ENCODE results near the gene RTEL1. TPM values are rescaled to one million over a fixed set of nuclear protein-coding genes. Genes with fewer than 3 reads are reported as not detected.
A peak's percentile ranks its signal among the peaks of the same experiment; 100 is the strongest.

Gene RTEL1
- total and polyA plus RNA-seq, 4 experiments from 2014 or later = 1.3 to 36.0 (median 18.2) TPM

DNA sequence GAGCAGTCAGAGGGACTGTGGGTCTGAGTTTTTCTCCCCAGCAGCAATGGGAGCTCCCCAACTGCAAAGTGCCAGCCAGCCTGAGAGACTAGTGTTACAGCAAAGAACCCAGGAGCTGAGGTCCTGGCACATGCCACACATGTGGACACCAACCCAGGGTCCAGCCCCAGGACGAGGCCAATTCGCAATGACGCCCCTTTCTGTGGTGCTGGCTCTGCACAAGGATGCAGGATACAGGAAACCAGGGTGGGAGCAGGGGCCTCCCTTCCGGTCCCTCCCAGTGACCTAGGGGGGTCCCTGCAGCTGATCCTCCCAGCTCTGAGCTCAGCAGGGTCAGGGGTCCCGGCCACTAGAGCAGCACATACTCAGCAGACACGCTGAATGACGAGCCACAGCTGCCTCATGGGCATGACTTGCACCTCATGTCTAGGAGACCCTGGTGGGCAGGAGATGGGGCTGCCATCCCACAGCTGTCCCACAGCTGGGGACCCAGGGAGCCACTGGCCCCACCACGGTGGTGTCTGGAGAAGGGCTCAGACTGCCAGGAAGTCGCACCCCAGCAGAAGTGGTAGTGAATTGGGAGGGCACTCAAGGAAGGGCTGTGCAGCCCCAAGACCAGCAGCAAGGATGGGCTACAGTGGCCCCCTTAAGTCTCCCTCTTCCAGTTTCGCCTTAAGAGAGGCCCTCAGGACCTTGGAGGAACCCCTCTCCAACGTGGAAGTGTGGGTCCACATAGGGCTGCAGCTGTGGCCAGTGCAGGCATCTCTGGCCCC is 46.0 kb downstream of the RTEL1 start:
- POLR2A ChIA-PET (ENCODE audit: partially characterized antibody) = interaction anchor here (0.9 to 1.5 kb wide), 2 partner anchors 34 to 36 kb away, joined by 3 to 6 read pairs; no protein-coding TSS in a partner anchor
- intact Hi-C loops (cut with micrococcal nuclease) = no loop called here
- no peak for DNase-seq
- Histone ChIP-seq H3K4me1 (ENCODE audit: insufficient read depth, low read length) (peaks cover 40% of the 10 kb centered on the region), H3K36me3 (ENCODE audit: insufficient read depth, low read length) (peaks cover 33% of the 10 kb centered on the region), H3K27me3 (ENCODE audit: insufficient read depth, low read length) (no peaks in the 10 kb centered on the region), H3K9me3 (ENCODE audit: control insufficient read depth in 1 of 2, low read length in 2 of 2) (no peaks in the 10 kb centered on the region), H3K27ac (ENCODE audit: low read depth, low read length) (no peak overlapping the region), H3K4me3 (ENCODE audit: low read length in 2 of 2) (no peak overlapping the region)
- Mint-ChIP-seq H3K4me1 (peaks cover 14 to 50% (median 24%) of the 10 kb centered on the region in 4 donors), H3K27ac (peak overlapping the region in 3 of 7 donors; percentile 30 to 80 (median 59)), H3K9me3 (peaks cover 0 to 1% (median 0%) of the 10 kb centered on the region in 8 donors), H3K36me3 (peaks cover 8 to 38% of the 10 kb centered on the region in 2 donors), H3K4me3 (peak overlapping the region in 1 of 8 donors; percentile 46), H3K27me3 (no peaks in the 10 kb centered on the region)
- CTCF ChIA-PET (ENCODE audit: partially characterized antibody) = interaction anchor here (1.0 kb wide), 1 partner anchor 166 kb away, joined by 3 read pairs; the partner anchor contains the start of gene PTK6

DNA sequence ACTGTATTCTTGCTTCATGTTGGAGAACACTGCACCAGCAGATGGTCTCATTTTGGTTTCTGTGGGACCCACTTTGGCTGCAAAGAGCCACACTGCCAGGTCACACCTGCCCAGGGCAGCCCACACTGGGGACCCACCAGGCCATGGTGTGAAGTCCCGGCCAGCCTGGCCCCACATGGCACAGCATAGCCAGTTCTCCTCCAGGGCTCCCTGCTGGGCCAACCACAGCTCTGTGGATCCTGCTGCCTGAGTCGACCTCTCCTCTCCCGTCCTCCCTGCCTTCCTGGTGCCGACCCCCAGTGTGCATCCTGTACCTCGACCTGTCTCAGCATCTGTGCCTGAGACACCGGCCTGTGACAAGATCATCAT is 46.6 kb downstream of the RTEL1 start:
- H3K27me3 ChIP-seq (ENCODE audit: insufficient read depth, low read length) = no peaks in the 10 kb centered on the region
- peaks cover 41% of the 10 kb centered on the region for H3K4me1 ChIP-seq (ENCODE audit: insufficient read depth, low read length)
- DNase-seq = no peak
- ChIA-PET CTCF (ENCODE audit: partially characterized antibody) (interaction anchor here (1.0 kb wide), 1 partner anchor 167 kb away, joined by 3 read pairs; the partner anchor contains the start of gene PTK6), POLR2A (ENCODE audit: partially characterized antibody) (interaction anchor here (0.5 to 6.2 kb wide), 4 partner anchors 32 to 101 kb away, joined by 3 to 202 read pairs (median 4); partner anchors contain the start of genes LIME1 and SLC2A4RG)
- intact Hi-C loops (cut with micrococcal nuclease) = loop anchor here (5.0 kb wide), 1 partner anchor 278 kb away; the partner anchor contains the start of gene PRPF6
- Mint-ChIP-seq H3K27ac (peak overlapping the region in 3 of 7 donors; percentile 59 to 80 (median 72)), H3K4me3 (peak overlapping the region in 2 of 8 donors; percentile 33 to 49), H3K4me1 (peaks cover 15 to 54% (median 26%) of the 10 kb centered on the region in 4 donors), H3K36me3 (peaks cover 8 to 43% of the 10 kb centered on the region in 2 donors), H3K27me3 (no peaks in the 10 kb centered on the region), H3K9me3 (peaks cover 0 to 1% (median 0%) of the 10 kb centered on the region in 8 donors)
- H3K36me3 ChIP-seq (ENCODE audit: insufficient read depth, low read length) = peaks cover 36% of the 10 kb centered on the region
- no peak overlapping the region for H3K4me3 ChIP-seq (ENCODE audit: low read length in 2 of 2)
- no peaks in the 10 kb centered on the region for H3K9me3 ChIP-seq (ENCODE audit: control insufficient read depth in 1 of 2, low read length in 2 of 2)
- H3K27ac ChIP-seq (ENCODE audit: low read depth, low read length) = no peak overlapping the region

DNA sequence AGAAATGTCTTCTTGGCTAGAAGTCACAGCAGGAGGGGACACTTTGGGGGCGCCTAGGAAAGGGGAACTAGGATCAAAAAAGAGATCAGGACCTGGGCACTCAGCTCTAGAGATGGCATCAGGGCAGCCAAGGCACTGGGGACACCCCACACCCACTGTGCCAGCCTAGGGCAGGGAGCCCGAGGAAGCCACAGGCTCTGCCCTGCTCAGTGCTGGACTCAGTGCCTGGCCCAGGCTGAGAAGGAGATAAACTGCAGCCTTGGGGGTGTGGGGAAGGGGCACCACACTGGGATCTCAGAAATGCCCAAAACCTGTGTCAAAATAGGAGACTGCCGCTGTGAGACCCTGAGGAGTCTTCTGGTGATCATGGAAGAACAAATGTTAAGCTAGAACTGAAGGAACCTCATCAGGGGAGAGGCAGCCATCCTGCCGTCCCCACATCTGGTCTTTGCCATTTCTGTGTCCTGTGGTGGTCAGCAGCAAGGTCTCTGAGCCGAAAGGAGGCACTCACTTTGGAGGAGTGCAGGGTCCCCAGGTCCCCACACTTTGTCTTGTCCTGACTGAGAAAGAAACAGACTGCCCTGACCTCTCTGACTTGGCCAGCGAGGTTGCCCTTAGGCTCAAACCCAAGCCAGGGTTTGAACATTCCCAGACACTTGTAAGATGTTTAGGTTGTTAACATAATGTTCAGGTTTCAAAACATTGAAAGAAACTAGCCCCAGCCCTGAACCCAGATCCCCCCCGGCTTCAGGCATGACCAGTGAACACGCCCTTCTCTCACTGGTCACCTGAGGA is 47.3 kb downstream of the RTEL1 start:
- DNase-seq = peak in 1 of 5 donors; percentile 27
- ChIA-PET POLR2A (ENCODE audit: partially characterized antibody) (interaction anchor here (0.5 to 6.2 kb wide), 6 partner anchors 8 to 167 kb away, joined by 3 to 202 read pairs (median 16); partner anchors contain the start of genes LIME1, SLC2A4RG and TNFRSF6B), CTCF (ENCODE audit: partially characterized antibody) (interaction anchor here (1.1 to 3.2 kb wide), 5 partner anchors 22 to 78 kb away, joined by 3 to 26 read pairs (median 3); partner anchors contain the start of gene LIME1)
- peaks cover 46% of the 10 kb centered on the region for H3K4me1 ChIP-seq (ENCODE audit: insufficient read depth, low read length)
- H3K36me3 Mint-ChIP-seq = peaks cover 11 to 45% of the 10 kb centered on the region in 2 donors
- peaks cover 37% of the 10 kb centered on the region for H3K36me3 ChIP-seq (ENCODE audit: insufficient read depth, low read length)
- H3K27ac Mint-ChIP-seq = peak overlapping the region in 5 of 7 donors; percentile 36 to 94 (median 46)
- intact Hi-C loops (cut with micrococcal nuclease) = loop anchor here (2.0 to 5.0 kb wide), 2 partner anchors 167 to 277 kb away; partner anchors contain the start of gene PRPF6
- H3K4me3 Mint-ChIP-seq = peak overlapping the region in 7 of 8 donors; percentile 10 to 56 (median 33)
- peaks cover 0 to 1% (median 0%) of the 10 kb centered on the region in 8 donors for H3K9me3 Mint-ChIP-seq
- no peaks in the 10 kb centered on the region for H3K27me3 ChIP-seq (ENCODE audit: insufficient read depth, low read length)
- no peaks in the 10 kb centered on the region for H3K27me3 Mint-ChIP-seq
- H3K4me1 Mint-ChIP-seq = peaks cover 16 to 55% (median 28%) of the 10 kb centered on the region in 4 donors
- H3K4me3 ChIP-seq (ENCODE audit: low read length in 2 of 2) = no peak overlapping the region
- H3K27ac ChIP-seq (ENCODE audit: low read depth, low read length) = no peak overlapping the region
- no peaks in the 10 kb centered on the region for H3K9me3 ChIP-seq (ENCODE audit: control insufficient read depth in 1 of 2, low read length in 2 of 2)

DNA sequence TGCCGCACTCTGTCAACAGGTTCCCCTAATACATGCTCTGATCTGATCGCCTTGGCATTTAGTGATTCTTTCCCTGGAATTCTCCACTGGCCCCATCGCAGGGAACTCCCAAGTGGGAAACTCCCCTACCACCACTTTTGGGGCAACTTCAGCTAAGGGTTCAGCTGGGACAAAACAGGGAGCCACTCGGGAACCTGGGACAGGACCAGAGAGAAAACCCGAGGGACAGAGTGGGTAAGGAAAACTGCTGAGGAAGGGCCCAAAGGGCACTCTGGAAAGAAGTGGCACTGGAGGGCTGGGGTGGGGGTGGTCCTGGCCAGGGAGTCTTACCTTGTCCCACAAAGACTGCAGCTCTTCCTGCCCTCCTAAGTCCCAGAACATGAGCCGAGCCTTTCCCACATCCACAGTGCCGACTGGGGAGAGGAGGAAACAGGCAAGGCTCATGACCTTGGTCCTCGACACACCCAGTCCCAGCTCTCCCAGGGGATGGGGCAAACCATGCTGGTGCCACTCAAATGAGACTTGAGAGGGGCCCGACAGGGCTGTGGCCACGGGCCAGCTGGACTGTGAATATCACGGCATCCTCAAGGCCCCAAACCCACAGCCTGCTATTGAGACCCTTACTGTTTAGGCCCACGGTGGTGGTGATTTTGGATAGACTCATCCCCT is 48.0 kb downstream of the RTEL1 start:
- no peaks in the 10 kb centered on the region for H3K9me3 ChIP-seq (ENCODE audit: control insufficient read depth in 1 of 2, low read length in 2 of 2)
- Mint-ChIP-seq H3K9me3 (peaks cover 0 to 1% (median 0%) of the 10 kb centered on the region in 8 donors), H3K27ac (peak overlapping the region in 6 of 7 donors; percentile 86 to 95 (median 90)), H3K4me3 (peak overlapping the region; percentile 86 to 95 (median 90)), H3K36me3 (peaks cover 17 to 53% of the 10 kb centered on the region in 2 donors), H3K4me1 (peaks cover 21 to 59% (median 32%) of the 10 kb centered on the region in 4 donors), H3K27me3 (no peaks in the 10 kb centered on the region)
- ChIA-PET POLR2A (ENCODE audit: partially characterized antibody) (interaction anchor here (1.1 to 6.2 kb wide), 11 partner anchors 9 to 188 kb away, joined by 3 to 202 read pairs (median 6); partner anchors contain the start of genes LIME1, RTEL1, SLC2A4RG and TNFRSF6B), CTCF (ENCODE audit: partially characterized antibody) (interaction anchor here (1.1 to 3.2 kb wide), 7 partner anchors 21 to 168 kb away, joined by 3 to 26 read pairs (median 5); partner anchors contain the start of gene LIME1)
- peak overlapping the region; percentile 65 for H3K27ac ChIP-seq (ENCODE audit: low read depth, low read length)
- intact Hi-C loops (cut with micrococcal nuclease) = loop anchor here (2.0 to 5.0 kb wide), 2 partner anchors 167 to 276 kb away; partner anchors contain the start of gene PRPF6
- peak overlapping the region in 1 of 2 donors; percentile 57 for H3K4me3 ChIP-seq (ENCODE audit: low read length in 2 of 2)
- DNase-seq = peak in 1 of 5 donors; percentile 19
- peaks cover 46% of the 10 kb centered on the region for H3K4me1 ChIP-seq (ENCODE audit: insufficient read depth, low read length)
- H3K27me3 ChIP-seq (ENCODE audit: insufficient read depth, low read length) = no peaks in the 10 kb centered on the region
- H3K36me3 ChIP-seq (ENCODE audit: insufficient read depth, low read length) = peaks cover 44% of the 10 kb centered on the region

DNA sequence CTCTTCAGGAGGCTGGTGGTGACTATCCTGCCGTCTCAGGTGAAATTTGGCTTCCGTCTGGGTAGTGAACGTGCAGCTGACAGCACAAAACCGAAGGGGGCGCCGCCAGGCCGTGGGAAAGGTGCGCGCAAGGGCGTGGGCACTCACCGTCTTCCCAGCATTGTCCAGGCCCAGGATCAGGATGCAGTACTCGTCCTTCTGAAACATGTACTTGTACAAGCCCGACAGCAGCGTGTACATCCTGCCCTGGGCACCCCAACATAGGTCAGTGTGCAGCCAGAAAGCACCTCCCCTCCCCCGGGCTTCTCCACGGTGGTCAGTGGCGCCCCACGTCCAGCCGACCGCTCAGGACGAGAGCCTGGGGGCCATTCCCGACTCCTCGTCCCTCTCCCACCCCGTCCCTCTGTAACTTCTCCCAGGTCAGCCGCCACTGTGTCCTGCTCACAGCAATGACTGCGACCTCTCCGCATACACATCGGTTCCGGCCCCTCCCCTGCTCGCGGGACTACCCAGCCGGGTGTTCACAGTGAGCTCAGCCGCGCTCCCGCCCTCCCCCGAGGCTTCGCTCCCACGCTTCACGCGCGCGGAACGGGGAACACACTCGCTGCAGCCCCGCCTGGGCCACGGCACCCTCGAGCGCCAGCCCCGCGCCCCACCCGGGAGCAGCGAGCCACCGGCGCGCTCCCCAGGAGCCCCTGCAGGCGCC is 48.9 kb downstream of the RTEL1 start:
- no peaks in the 10 kb centered on the region for H3K27me3 ChIP-seq (ENCODE audit: insufficient read depth, low read length)
- no peaks in the 10 kb centered on the region for H3K9me3 ChIP-seq (ENCODE audit: control insufficient read depth in 1 of 2, low read length in 2 of 2)
- H3K27ac ChIP-seq (ENCODE audit: low read depth, low read length) = peak overlapping the region; percentile 65
- ChIA-PET POLR2A (ENCODE audit: partially characterized antibody) (interaction anchor here (0.9 to 6.2 kb wide), 29 partner anchors 10 to 271 kb away, joined by 3 to 202 read pairs (median 5); partner anchors contain the start of genes GMEB2, LIME1, PTK6 and RTEL1), CTCF (ENCODE audit: partially characterized antibody) (interaction anchor here (0.8 to 3.2 kb wide), 15 partner anchors 12 to 273 kb away, joined by 3 to 26 read pairs (median 6); partner anchors contain the start of genes LIME1, SAMD10, SLC2A4RG and TPD52L2)
- H3K4me1 ChIP-seq (ENCODE audit: insufficient read depth, low read length) = peaks cover 48% of the 10 kb centered on the region
- Mint-ChIP-seq H3K4me1 (peaks cover 20 to 62% (median 34%) of the 10 kb centered on the region in 4 donors), H3K27ac (peak overlapping the region; percentile 86 to 95 (median 90)), H3K9me3 (peaks cover 0 to 1% (median 0%) of the 10 kb centered on the region in 8 donors), H3K4me3 (peak overlapping the region; percentile 86 to 95 (median 90)), H3K27me3 (no peaks in the 10 kb centered on the region), H3K36me3 (peaks cover 20 to 60% of the 10 kb centered on the region in 2 donors)
- intact Hi-C loops (cut with micrococcal nuclease) = loop anchor here (1.0 to 5.0 kb wide), 9 partner anchors 29 to 413 kb away; partner anchors contain the start of genes LIME1, PRPF6, RTEL1 and UCKL1
- peak overlapping the region; percentile 57 to 87 for H3K4me3 ChIP-seq (ENCODE audit: low read length in 2 of 2)
- peak; percentile 59 to 77 (median 63) for DNase-seq
- H3K36me3 ChIP-seq (ENCODE audit: insufficient read depth, low read length) = peaks cover 51% of the 10 kb centered on the region

Data from CD4-positive, alpha-beta memory T cell (primary cell).